ENCODE measurements around the gene AAGAB. TPM values are rescaled to one million over a fixed set of nuclear protein-coding genes. Genes with fewer than 3 reads are reported as not detected.

Gene AAGAB
- total RNA-seq, 1 experiment from 2014 or later, result 52.0 TPM

GRCh38 chr15:67212684-67213367 lies 41.6 kb downstream of the AAGAB start:
- POLR2A ChIA-PET, result no interaction called here
- H3K4me2 ChIP-seq (ENCODE audit: low read length), result no peak overlapping the region
- peaks cover 4 to 13% of the 10 kb centered on the region in 2 experiments; a peak in 2 of 4 replicates for H3K36me3 ChIP-seq (ENCODE audit: control insufficient read depth in 1 of 2, insufficient read depth in 2 of 2, low read length in 2 of 2)
- BruUV-seq (replicated peaks), result no TSS peak
- H3K27me3 ChIP-seq (ENCODE audit: insufficient read depth, low read length), result no peaks in the 10 kb centered on the region
- RAD21 ChIA-PET (ENCODE audit: low non-redundant PET in 1 of 2, low total read pairs in 2 of 2, uncharacterized antibody in 2 of 2, unreplicated experiment in 2 of 2), result no interaction called here
- H3K79me2 ChIP-seq (ENCODE audit: insufficient read depth, low read length), result no peaks in the 10 kb centered on the region
- no peak for DNase-seq (ENCODE audit: low read depth, low spot score)
- H3K27ac ChIP-seq (ENCODE audit: low read depth, low read length), result no peak overlapping the region
- TF ChIP-seq SIN3A (IDR thresholded peaks at IDR 0.05; ENCODE audit: low read depth), result no peak
- no peak for TF ChIP-seq SP1 (IDR thresholded peaks at IDR 0.05; ENCODE audit: low read depth)
- no peak for TF ChIP-seq ZFX (IDR thresholded peaks at IDR 0.05)
- TF ChIP-seq POLR2AphosphoS5 (IDR thresholded peaks at IDR 0.05; ENCODE audit: low read depth, low read length), result no peak
- TF ChIP-seq FOSL1 (IDR thresholded peaks at IDR 0.05; ENCODE audit: low read depth), result no peak
- TF ChIP-seq EZH2phosphoT487 (IDR thresholded peaks at IDR 0.05; ENCODE audit: borderline replicate concordance), result no peak
- TF ChIP-seq EZH2 (IDR thresholded peaks at IDR 0.05), result no peak
- H3K4me1 ChIP-seq (ENCODE audit: control insufficient read depth in 1 of 2, insufficient read depth in 2 of 2, low read length in 2 of 2), result no peaks in the 10 kb centered on the region
- no peak overlapping the region for H2AFZ ChIP-seq (ENCODE audit: low read depth, low read length, poor library complexity, severe bottlenecking)
- intact Hi-C loops (cut with micrococcal nuclease), result no loop called here
- no peaks in the 10 kb centered on the region for H3K9me3 ChIP-seq (ENCODE audit: control insufficient read depth in 1 of 2, insufficient read depth in 1 of 2, low read depth in 1 of 2, low read length in 2 of 2)
- H3K9me2 ChIP-seq (ENCODE audit: insufficient read depth), result no peaks in the 10 kb centered on the region
- H3K4me3 ChIP-seq (replicated peaks in 1 of 2; ENCODE audit: low read depth in 1 of 2, low read length in 2 of 2), result no peak overlapping the region
- ATAC-seq, result no peak
- CTCF ChIA-PET, result no interaction called here
- H3K9ac ChIP-seq (ENCODE audit: low read length), result no peak overlapping the region
- H4K20me1 ChIP-seq (ENCODE audit: insufficient read depth), result no peaks in the 10 kb centered on the region

GRCh38 chr15:67210555-67211168 lies 43.8 kb downstream of the AAGAB start:
- Histone ChIP-seq H3K4me1 (ENCODE audit: control insufficient read depth in 1 of 2, insufficient read depth in 2 of 2, low read length in 2 of 2) (no peaks in the 10 kb centered on the region), H3K27me3 (ENCODE audit: insufficient read depth, low read length) (no peaks in the 10 kb centered on the region), H3K27ac (ENCODE audit: low read depth, low read length) (no peak overlapping the region), H3K79me2 (ENCODE audit: insufficient read depth, low read length) (no peaks in the 10 kb centered on the region), H3K4me2 (ENCODE audit: low read length) (no peak overlapping the region), H3K36me3 (ENCODE audit: control insufficient read depth in 1 of 2, insufficient read depth in 2 of 2, low read length in 2 of 2) (peaks cover 4 to 14% of the 10 kb centered on the region in 2 experiments; a peak in 2 of 4 replicates), H3K9me2 (ENCODE audit: insufficient read depth) (no peaks in the 10 kb centered on the region), H3K9ac (ENCODE audit: low read length) (no peak overlapping the region), H2AFZ (ENCODE audit: low read depth, low read length, poor library complexity, severe bottlenecking) (no peak overlapping the region), H3K9me3 (ENCODE audit: control insufficient read depth in 1 of 2, insufficient read depth in 1 of 2, low read depth in 1 of 2, low read length in 2 of 2) (no peaks in the 10 kb centered on the region), H4K20me1 (ENCODE audit: insufficient read depth) (no peaks in the 10 kb centered on the region), H3K4me3 (replicated peaks in 1 of 2; ENCODE audit: low read depth in 1 of 2, low read length in 2 of 2) (no peak overlapping the region)
- no peak for ATAC-seq
- ChIA-PET POLR2A (no interaction called here), CTCF (no interaction called here), RAD21 (ENCODE audit: low non-redundant PET in 1 of 2, low total read pairs in 2 of 2, uncharacterized antibody in 2 of 2, unreplicated experiment in 2 of 2) (no interaction called here)
- intact Hi-C loops (cut with micrococcal nuclease), result no loop called here
- DNase-seq (ENCODE audit: low read depth, low spot score), result no peak
- no TSS peak for BruUV-seq (replicated peaks)
- TF ChIP-seq SRF (IDR thresholded peaks at IDR 0.05; ENCODE audit: low read depth), result no peak
- TF ChIP-seq CBX3 (IDR thresholded peaks at IDR 0.05; ENCODE audit: low read depth), result no peak
- no peak for TF ChIP-seq SP1 (IDR thresholded peaks at IDR 0.05; ENCODE audit: low read depth)
- TF ChIP-seq EZH2phosphoT487 (IDR thresholded peaks at IDR 0.05; ENCODE audit: borderline replicate concordance), result no peak
- no peak for TF ChIP-seq TCF7L2 (IDR thresholded peaks at IDR 0.05; ENCODE audit: borderline replicate concordance, extremely low read depth, insufficient read depth, insufficient read length)
- TF ChIP-seq JUND (IDR thresholded peaks at IDR 0.05), result no peak
- no peak for TF ChIP-seq POLR2AphosphoS5 (IDR thresholded peaks at IDR 0.05; ENCODE audit: low read depth, low read length)
- no peak for TF ChIP-seq YY1 (IDR thresholded peaks at IDR 0.05; ENCODE audit: extremely low read depth, insufficient replicate concordance, low read depth, low read length)
- no peak for TF ChIP-seq MAX (IDR thresholded peaks at IDR 0.05)
- no peak for TF ChIP-seq ZFX (IDR thresholded peaks at IDR 0.05)
- no peak for TF ChIP-seq FOSL1 (IDR thresholded peaks at IDR 0.05; ENCODE audit: low read depth)

All from HCT116 (cell line).